Activated effector memory CD4-positive, alpha-beta T cell treated with anti-CD3 and anti-CD28 coated beads, Interleukin-2, amount 50 U/mL, for 16 hours (primary cell): ENCODE data around the gene INPP4B.

Source experiments
- DNase-seq: peaks from one replicate; pipeline ENCODE4 v3.0.0-alpha.2; 2020

INPP4B gene

GRCh38 chr4:142271832-142272231 lies 574.3 kb downstream of the INPP4B start:
- no peak for DNase-seq

DNA sequence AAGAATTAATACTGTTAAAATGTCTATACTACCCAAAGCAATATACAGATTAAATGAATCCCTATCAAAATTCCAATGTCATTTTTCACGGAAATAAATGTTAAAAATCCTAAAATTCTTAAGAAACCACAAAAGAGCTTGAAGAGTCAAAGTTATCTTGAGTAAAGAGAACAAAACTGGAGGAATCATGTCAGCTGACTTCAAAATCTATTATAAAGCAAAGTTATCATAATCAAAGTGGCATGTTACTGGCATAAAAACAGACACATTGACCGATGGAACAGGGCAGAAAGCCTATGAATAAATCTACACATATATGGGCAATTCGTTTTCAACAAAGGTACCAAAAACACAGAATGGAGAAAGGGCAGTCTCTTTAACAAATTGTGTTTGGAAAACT lies 579.0 kb downstream of the INPP4B start:
- no peak for DNase-seq

DNA sequence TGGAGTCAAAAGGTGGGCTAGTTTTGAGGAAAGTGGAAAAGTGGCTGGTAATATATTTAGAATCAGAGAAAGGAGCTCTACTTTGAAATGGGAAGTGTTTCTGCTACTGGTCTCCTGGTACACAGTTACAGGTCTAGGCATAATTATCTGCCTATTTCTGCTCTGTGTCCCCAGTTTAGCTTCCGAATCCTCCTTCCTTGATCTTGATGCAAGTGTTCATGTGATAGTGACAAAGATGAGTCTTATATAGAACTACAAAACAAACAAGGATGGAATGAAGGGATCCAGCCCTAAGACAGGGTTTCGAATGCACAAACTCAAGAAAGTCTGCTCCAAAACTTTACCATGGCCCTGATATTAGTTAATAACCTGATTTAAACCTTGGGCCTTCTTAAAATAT lies 580.2 kb downstream of the INPP4B start:
- no peak for DNase-seq

- no peak for DNase-seq
These were observed 580.6 kb downstream of the INPP4B start for GRCh38 chr4:142265536-142265935.

GRCh38 chr4:142264961-142265360 lies 581.1 kb downstream of the INPP4B start:
- DNase-seq, result no peak

DNA sequence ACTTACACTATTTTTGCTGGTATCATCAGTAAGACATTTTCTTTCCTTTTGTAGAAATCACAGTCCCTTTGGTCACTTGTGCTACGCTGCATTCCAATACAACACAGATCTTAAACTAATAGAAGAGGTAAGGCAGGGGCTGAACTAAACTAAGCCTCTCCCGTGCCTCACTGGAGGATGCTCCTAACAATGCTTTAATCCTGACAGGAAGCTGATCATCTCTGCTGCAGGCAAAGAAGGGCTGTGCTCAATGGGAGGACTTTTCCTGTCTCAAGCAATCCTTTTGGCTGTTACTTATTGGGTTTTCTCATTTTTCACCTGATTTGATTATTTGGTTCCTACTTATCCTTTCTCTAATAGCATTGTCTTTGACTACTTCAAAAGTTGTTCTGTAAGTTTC lies 583.1 kb downstream of the INPP4B start:
- no peak for DNase-seq

DNA sequence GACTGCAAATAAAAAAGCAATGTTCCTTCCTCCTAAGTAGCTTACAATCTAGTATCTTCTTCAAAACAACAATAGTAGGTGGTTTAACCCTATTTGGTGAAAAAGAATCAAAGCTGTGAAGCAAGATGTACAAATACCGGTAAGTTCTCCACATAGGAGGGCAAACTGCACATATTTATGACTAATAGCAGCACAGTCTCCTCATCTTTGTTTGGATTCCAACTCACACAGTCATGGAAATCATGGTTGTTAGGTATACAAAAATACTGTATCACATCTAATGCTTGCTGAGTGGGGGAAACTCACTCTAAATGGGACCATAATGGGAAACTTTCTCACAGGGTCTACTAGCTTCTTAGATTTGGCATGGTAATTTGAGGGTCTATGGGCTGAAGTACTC lies 597.2 kb downstream of the INPP4B start:
- no peak for DNase-seq

GRCh38 chr4:142243255-142243654 lies 602.8 kb downstream of the INPP4B start:
- DNase-seq, result no peak

GRCh38 chr4:142242156-142242555 lies 603.9 kb downstream of the INPP4B start:
- DNase-seq, result no peak

DNA sequence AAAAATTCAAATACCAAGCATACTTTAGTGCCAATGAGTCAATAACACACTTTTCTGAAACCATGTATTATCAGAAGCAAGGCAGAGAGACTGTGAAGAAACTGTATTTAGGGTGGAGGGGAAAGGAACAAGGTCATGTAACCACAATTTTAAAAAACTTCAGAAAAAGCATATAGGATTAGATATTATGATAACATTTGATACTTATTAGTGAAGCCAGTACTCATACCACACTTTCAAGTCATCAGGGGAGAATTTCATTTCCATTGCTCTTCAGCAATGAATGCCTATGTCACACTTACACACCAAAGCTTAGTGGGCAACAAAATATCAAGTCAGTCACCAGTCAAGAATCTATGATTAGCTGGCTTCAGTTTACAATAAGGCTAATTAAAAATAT lies 607.5 kb downstream of the INPP4B start:
- DNase-seq, result no peak

DNA sequence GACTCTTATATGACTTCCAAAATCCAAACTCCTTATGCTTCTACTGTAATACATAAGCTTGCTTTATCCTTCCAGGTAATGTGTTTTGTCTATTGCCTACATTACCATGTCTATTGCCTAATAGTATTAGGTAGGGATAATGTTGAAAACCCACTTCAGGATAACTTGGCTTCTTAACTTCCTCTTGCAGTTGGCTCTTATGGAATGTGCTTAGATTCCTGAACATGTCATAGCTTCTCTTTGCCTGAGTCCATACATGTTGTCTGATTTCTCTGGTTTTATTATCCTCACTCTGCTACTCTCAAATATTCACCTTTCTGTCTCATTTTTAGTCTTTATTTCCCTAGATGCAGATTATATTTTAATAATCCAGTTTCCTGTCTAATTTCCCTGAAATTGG lies 609.8 kb downstream of the INPP4B start:
- no peak for DNase-seq

GRCh38 chr4:142231787-142232186 lies 614.3 kb downstream of the INPP4B start:
- DNase-seq, result no peak

GRCh38 chr4:142230991-142231390 lies 615.1 kb downstream of the INPP4B start:
- no peak for DNase-seq

DNA sequence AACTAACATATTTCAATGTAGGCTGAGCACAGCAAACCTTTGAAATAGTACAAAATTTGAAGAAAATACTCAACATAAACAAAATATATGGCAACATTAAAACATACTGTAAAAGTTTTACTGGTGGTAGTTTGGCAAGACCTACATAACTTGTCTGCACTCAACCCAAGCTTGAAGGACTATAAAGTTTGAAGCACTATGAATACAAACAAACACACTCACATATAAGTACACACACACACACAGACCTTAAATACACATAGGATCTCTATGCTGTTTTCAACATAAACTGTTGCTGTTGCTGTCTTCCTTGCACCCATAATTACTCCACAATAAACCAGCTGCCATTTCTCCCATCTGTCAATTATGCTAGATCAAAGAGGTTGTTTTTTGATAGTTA lies 620.1 kb downstream of the INPP4B start:
- no peak for DNase-seq

- DNase-seq, result no peak
These were observed 624.0 kb downstream of the INPP4B start for GRCh38 chr4:142222127-142222526.

DNA sequence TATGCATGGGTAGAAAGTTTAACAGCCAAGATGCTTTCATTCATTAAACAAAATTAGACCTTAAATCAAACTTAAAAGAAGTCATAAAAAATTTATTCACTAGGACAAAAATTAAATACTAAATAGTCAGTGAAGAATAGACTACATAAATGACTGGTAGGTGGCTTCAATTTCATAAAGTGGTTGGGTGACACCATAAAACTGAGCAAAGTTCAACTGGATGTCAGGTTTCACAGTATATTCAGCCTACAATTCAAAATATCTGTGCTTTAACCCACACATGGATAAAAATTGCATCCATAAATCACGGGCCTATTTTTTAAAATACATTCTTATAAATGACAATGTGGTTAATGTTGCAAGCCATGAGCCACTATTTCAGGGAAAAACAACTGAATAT lies 627.4 kb downstream of the INPP4B start:
- DNase-seq, result no peak

GRCh38 chr4:142211444-142211843 lies 634.7 kb downstream of the INPP4B start:
- DNase-seq, result no peak

- no peak for DNase-seq
These were observed 642.6 kb downstream of the INPP4B start for GRCh38 chr4:142203505-142203904.

DNA sequence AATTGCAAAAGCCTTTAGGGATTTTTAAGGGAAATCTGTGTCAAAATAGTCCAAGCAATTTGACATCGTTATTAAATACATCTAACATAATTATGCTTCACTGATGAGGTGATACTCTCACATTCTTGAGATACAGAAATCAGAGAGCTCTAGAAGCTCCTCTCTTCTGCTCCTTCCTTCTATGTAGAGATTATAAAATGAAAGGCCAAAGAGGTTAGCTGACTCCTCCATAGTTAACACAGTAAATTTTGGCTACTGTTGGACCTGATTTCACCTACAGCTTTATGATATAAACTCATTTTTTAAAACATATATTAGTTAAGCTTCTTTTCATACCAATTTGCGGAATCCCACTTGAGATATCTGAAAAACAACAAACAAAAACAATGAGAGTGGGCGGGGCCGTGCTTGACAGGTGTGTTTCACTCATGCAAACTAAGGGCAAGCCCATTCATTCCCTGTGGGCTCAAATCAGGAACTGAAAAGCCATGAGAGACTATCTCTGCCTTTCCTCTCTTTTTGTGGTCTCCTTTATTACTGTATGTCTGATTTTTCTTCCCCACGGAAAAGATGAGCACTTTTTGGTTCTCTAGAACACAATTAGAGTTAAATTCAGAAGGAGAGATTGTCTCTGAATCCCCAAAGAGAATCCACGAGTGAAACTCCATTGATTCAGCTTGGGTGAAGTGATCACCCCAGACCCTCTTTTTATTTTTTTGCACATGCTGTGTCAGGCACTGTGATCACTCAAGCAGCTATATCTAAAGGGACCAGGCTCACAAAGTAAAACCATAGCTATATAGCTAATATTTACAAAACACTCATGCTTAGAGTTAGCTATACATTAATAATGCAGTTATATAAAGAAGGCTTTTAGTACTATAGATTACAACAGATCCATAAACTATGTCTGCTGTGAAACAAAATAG lies 643.4 kb downstream of the INPP4B start:
- DNase-seq, result no peak

- no peak for DNase-seq
These were observed 645.1 kb downstream of the INPP4B start for GRCh38 chr4:142201041-142201440.

DNA sequence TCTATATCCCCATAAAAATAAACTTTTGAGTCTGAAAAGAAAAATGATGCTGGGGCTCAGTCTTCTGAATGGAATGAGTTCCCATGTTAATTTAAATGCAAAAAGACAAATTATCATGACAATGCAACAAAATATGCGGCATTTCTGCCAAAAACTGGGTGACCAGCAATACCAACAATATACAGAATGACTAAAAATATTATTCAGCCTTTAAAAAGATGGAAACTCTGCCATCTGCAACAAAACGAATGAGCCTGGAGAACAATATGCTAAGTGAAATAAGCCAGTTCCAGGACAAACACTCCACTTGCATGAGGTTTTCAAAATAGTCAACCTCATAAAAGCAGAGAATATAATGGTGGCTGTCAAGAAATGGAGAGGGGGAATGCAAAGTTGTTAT lies 651.2 kb downstream of the INPP4B start:
- DNase-seq, result no peak

DNA sequence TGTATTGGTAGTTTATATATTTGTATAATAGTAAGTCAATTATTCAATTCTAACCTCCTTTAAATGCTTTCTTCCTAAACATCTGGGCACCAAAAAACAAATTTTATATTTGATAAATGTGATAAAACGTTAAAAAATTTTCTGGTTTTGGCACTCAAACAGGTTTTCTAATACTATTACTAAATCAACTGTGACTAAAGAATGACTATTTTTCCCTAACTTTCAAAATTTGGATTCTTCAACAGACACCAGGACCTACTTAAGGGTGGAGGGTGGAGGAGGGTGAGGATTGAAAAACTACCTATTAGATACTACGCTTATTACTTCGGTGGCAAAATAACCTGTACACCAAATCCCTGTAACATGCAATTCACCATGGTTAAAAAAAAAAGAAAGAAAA lies 654.2 kb downstream of the INPP4B start:
- DNase-seq, result no peak

DNA sequence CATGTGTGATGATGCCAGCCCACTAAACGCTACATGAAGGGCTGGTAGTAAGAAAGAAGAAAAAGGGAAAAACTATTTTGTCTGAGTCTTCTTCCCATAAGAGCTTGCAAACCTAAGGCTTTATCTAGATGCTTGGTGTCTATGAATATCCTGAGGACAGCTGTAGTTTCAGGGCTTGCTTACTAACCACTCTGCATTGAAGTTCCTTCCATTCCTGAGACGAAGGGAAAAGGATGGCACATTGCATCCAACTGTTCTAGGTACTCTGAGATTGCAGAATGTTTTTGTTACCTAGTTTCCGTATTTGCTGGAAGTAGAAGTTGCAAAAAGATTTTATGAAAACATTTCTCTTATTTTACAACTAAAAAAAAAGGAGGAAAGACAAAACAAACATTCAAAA lies 665.1 kb downstream of the INPP4B start:
- no peak for DNase-seq

GRCh38 chr4:142169216-142169615 lies 676.9 kb downstream of the INPP4B start:
- no peak for DNase-seq

- DNase-seq, result no peak
These were observed 677.9 kb downstream of the INPP4B start for GRCh38 chr4:142168181-142168580.
